Putamen (tissue), 1 donor: Measurements from ENCODE around the gene TRIM46.
"Not testable (repeated sequence)": the region's sequence is repeated elsewhere in the genome, so short reads cannot be mapped to it uniquely, and the experiment has no call there.

Experiments used
- DNase-seq: peaks from one replicate; pipeline ENCODE4 v3.0.0-alpha.2; 2016; ENCODE audit warnings: low spot score

Gene TRIM46

DNA sequence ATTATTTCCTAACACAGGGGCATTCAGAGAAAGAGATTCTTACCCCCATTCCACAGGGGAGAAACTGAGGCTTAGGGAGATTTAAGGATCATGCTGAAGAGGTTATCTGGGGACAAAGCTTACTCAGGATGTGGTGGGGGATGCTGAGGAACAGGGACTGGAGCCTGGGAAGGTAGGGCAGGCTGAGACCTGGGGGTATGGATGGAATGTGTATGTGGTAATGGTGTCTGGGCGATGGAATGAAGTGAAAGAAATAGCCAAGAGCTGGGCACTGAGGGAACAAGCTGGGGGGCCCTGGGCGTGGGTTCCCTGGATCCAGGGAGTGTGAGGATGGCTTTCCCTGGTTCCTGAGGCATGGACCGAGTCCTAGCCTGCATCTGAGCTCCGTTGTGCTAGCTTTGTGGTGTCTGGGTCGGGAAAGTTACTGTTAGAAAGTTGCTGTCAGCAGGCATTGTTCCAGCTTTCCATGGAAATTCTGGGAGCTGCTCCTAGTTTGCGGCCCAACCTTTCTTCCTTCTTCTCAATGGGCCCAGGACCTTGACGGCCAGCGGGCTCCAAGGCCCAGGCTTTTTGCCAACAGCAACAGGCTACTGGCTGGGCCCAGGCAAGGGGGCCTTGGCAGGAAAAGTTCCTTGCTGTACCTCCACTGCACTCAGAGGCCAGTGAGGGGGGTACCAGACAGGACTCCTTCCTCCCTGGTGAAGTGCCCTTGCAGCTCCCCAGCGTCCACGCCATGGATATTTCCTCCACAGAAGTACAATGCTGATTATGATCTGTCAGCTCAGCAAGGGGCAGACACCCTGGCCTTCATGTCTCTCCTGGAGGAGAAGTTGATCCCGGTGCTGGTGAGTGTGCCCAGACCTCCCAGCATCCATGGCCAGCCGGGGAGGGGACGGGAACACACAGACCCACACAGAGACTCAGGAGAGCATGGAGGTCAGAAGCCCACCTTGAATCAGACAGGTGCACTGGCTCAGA lies 58.6 kb downstream of the TRIM46 start:
- DNase-seq, result not testable (repeated sequence)

- DNase-seq, result not testable (repeated sequence)
Observed at GRCh38 chr1:155233502-155233901, 59.9 kb downstream of the TRIM46 start.
